Kidney capillary endothelial cell (primary cell): ENCODE measurements around the gene GUCD1.

Source experiments
- DNase-seq: peaks from one replicate; pipeline ENCODE4 v3.0.0-alpha.2; 2018; ENCODE audit warnings: low spot score

Gene GUCD1

DNA sequence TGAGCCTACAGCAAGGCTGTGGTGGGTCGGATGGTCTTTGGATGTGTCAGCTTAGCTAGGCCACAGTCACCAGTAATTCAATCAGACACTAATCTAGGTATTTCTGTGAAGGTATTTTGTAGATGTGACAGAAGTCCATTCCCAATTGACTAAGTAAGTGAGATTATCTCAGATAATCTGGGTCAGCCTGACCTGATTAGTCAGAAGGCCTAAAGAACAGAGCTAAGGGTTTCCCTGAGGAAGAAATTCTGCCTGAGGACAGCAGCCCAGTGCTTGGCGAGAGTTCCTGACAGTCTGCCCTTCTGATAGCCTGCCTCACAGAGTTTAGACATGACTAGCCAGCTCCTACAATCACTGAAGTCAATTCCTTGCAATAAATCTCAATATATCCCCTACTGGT, 28.7 kb downstream of the GUCD1 start:
- DNase-seq: no peak

GRCh38 chr22:24525416-24526037, 29.4 kb downstream of the GUCD1 start:
- peak; percentile 80 for DNase-seq

- DNase-seq: peak; percentile 46
These were observed 31.1 kb downstream of the GUCD1 start for GRCh38 chr22:24523873-24524272.

DNA sequence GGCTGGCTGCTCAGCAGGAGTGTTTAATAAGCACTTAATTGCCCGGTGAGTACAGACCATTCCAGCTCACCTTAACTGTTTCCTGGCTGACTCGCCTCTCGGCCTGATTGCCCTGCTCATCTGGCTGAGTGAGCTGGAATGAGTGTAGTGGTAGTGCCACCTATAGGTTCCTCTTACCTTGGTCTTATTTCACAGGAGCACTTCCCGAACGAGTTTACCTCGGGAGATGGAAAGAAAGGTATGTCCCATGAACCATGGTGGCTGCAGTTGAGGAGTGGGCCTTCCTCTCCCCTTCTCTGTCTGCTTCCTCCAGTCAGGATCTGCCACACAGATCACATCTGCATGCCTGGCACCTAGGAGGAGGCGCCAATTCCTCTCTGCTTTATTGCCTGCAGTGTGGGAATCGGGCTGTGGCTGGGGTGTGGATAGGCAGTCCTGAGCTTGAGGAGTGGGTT, 33.1 kb downstream of the GUCD1 start:
- peak; percentile 54 for DNase-seq

DNA sequence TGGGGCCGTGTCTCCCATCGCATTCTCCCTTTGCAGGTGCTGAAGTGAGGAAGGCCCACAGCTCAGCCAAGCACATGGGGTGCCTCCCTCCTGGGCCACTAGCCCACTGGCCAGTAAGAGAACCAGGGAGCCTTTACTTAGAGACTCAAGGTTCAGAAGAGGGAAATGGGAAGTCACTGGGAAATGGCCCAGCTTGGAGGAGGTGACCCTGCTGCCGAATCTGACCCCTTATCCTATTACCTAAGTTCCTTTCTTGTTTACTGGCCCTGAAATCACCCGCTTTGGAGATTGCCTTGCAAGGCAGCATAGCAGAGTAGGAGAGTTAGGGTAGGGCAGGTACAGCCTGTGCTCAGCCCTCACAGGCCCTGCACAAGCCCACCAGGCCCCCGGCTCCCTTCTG, 35.4 kb downstream of the GUCD1 start:
- DNase-seq: no peak

GRCh38 chr22:24518771-24519485, 36.0 kb downstream of the GUCD1 start:
- DNase-seq: no peak

DNA sequence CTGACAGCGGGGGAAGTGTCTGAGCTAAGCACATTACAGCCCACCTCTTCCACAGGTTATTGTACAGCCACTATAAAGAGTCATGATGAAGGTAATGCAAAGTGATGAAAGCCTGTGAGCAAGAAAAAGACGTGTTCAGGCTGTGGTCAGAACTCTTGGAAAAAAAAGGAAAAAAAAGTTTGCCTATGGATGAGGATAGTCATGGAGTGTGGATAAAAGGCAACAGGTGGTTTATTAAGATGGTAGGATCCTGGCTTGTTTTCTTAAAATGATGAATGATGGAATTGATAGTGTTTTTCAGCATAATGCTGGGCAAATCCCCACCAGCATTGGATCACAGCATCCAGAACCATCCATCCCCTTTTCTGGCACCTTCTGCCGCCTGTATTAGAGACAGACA, 36.7 kb downstream of the GUCD1 start:
- DNase-seq: no peak

- no peak for DNase-seq
These were observed 37.5 kb downstream of the GUCD1 start for GRCh38 chr22:24517446-24517845.

GRCh38 chr22:24516301-24516737, 38.6 kb downstream of the GUCD1 start:
- DNase-seq: no peak

- no peak for DNase-seq
These were observed 40.0 kb downstream of the GUCD1 start for GRCh38 chr22:24515027-24515338.

GRCh38 chr22:24514241-24515026, 40.5 kb downstream of the GUCD1 start:
- no peak for DNase-seq

GRCh38 chr22:24513378-24514240, 41.3 kb downstream of the GUCD1 start:
- DNase-seq: no peak

- no peak for DNase-seq
These were observed 42.9 kb downstream of the GUCD1 start for GRCh38 chr22:24512043-24512442.

- no peak for DNase-seq
These were observed 44.0 kb downstream of the GUCD1 start for GRCh38 chr22:24510637-24511625.

DNA sequence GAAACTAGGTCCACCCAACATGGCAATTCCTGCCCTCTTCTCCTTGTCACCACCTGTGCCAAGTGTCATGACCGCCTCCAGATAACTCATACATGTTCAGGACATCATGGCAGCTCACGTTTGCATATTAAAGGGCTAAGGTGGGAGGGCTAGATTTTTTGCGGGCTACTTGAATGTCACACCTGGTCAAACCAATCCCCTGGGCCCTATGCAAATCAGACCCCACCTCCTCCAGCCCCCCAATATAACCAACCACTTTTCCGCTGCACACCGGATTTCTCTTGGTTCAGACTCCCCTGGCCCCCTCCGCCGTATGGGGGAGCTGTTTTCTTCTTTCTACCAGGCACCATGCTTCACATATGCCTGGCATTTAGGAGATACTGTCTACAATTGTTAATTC, 47.2 kb downstream of the GUCD1 start:
- DNase-seq: no peak

DNA sequence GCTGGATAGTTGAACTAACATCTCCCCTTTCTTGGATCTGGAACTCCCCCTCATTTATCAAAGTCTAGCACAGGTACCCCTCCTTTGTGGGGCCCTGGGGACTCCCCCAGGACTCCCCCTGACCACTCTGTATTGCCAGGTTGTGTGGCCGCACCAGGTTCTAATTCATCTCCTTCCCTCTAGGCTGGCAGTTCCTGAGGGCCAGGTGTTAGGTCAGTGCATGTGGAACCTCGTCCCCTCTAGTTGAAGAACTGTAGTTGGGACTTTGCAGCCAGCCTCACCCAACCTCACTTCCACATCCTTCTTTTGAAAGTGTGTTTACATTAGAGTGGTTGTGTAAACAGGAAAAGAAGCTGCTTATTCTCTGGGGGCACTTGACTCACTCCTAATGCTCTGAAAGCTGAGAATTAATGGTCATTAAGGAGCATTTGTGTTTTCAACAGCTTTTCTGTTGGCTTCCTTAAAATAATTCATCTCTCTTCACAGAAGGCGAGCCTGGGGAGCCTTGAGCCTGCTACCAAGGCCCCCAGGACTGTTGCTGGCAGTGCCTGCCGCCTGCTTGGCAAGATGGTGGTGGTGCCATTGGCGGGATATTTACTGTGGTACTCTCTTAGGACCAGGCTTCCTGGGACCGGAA, 48.0 kb downstream of the GUCD1 start:
- peak; percentile 45 for DNase-seq

GRCh38 chr22:24504956-24505736, 49.8 kb downstream of the GUCD1 start:
- DNase-seq: no peak

DNA sequence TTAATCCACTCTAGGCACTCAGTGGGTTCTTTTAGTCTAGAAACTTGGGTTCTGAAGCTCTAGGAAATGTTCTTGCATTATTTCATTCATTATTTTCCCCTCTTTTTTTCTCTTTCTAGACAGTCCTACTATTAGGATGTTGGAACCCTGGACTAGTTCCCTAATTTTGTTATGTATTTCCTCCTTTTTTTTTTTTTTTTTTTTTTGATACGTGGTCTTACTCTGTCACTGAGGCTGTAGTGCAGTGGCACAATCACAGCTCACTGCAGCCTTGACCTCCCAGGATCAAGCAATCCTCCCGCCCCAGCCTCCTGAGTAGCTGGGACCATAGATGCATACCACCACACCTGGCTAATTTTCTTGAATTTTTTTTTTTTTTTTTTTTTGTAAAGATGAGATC, 50.4 kb downstream of the GUCD1 start:
- DNase-seq: no peak

DNA sequence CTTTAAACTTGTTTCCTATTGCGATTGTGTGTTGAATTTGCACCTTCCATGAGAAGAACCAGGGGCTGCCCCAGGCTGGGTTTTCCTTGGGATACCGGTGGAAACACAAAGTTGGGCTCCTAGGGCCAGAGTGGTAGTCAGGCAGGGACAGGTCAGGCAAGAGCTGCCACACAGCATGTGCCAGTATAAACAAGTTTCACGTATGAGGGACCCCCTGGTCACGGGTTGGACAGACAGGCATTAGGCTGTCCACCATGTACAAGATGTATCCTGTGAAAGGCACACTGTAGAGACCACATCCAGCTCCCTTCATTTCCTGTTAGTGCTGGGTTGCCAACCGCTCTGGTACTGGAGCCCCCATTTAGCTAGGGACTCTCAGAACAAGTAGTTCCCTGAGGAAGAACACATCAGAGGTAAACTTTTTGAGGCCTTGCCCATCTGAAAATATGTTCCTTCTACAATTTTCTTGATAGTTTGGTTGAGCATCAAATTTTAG, 51.0 kb downstream of the GUCD1 start:
- no peak for DNase-seq
